OCI-LY3 (cell line): Measurements from ENCODE around the gene GNPDA1.
A peak's percentile ranks its signal among the peaks of the same experiment; 100 is the strongest.

Source experiments
- CTCF ChIP-seq: fragments of 200-600, 300-600 bp; sonication (generic); IDR thresholded peaks from 2 replicates; pipeline ENCODE4 v1.5.1; 2014; ENCODE audit warnings: antibody characterized with exemption, low read length, low read depth
- EZH2phosphoT487 ChIP-seq: fragments of 200-600 bp; shearing (Covaris generic); IDR thresholded peaks from 2 replicates; pipeline ENCODE4 v1.6.1; 2018; ENCODE audit warnings: antibody characterized with exemption, mixed run types, low read depth

- TF ChIP-seq CTCF (peak; percentile 22), EZH2phosphoT487 (no peak)
These were observed 61.5 kb downstream of the GNPDA1 start for GRCh38 chr5:141951332-141951781.
